SK-N-DZ (cell line): ENCODE results near the gene ATP2B2.
A peak's percentile ranks its signal among the peaks of the same experiment; 100 is the strongest.

Experiments
- DNase-seq: peaks from one replicate; pipeline ENCODE4 v3.0.0-alpha.2; 2015; ENCODE audit warnings: low spot score

ATP2B2 gene

DNA sequence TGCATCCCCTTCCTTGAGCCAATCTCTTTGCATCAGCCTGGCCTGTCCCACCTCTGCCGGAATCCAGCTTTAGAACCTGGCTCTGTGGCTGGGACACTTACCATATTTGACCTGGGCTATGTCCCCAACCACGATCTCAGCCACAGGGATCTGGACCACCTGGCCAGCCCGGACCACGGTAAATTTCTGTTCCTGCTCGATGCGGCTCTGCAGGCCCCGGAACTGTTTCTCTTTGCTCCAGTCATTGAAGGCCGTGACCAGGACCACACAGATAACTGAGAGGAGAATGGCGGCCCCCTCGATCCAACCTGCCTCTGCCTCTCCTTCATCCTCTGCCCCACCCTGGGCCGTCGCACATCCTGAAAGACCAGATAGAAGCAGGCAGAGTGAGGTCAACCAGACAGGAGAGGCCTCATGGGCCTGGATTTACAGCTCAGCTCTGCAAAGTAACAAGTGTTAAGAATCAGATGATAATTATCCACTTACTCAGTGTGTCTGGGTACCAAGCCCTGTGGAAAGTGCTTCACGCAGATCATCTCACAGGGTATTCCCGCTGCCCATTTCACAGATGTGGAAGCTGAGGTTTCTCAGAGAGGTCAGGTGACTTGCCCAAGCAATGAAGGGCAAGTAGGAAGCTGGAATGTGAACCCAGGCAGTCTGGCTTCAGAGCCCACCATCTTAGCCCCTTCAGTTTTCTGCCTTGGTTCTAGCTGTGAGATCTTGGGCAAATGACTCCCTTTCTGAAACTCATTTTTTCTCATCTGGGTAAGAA, 103.2 kb downstream of the ATP2B2 start:
- no peak for DNase-seq

GRCh38 chr3:10400749-10401495, 104.5 kb downstream of the ATP2B2 start:
- DNase-seq = no peak

DNA sequence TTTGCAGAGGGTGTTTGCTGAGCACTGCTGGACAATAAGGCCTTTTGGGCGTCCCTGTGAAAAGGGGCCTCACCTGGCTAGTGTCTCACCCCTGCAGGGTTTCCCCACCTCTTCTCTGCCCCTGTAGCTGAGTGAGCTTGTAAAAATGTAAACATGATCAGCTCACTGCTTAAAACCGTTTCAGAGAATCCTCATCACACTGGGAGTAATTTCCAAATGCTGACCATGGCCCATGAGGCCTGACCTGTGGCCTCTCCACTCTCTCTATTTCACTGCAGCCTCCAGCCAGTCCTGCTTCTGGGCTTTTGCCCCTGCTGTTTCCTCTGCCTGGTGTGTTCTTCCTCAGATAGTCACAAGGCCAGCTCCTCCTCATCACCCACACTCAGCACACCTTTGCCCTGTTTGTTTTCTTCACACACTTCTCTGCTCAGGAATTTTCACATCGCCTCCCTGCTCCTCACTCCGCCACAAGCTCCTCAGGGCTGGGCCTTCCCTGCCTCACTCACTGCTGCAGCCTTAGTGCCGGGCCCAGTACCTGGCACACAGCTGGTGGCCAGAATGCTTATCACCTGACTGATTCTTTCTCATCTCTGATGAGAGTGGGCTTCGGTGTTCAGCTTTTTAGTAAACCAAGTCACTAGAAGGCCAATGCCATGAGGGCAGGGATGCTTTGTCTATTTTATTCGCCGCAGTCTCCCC, 105.2 kb downstream of the ATP2B2 start:
- DNase-seq = no peak

- DNase-seq = no peak
Observed at GRCh38 chr3:10399634-10400033, 105.8 kb downstream of the ATP2B2 start.

GRCh38 chr3:10398341-10398740, 107.0 kb downstream of the ATP2B2 start:
- no peak for DNase-seq

GRCh38 chr3:10397879-10398278, 107.5 kb downstream of the ATP2B2 start:
- no peak for DNase-seq

DNA sequence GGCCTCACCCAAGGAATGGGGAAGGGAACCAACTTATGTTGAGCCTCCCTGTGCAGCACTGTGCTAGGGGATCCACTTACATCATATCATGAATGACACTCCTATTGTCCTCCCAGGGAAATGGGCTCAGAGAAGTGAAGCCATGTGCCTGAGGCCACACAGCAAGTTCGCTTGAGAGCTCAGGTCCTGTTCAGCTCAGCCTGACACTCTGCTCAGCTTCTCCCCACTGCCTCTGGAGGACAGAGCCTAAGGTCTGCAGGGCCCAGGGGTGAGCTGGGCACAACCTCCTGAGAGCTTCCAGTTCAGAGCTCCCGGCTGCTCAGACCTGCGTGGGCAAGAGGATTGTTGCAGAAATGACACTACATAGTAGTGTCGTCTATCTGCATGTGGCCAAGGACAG, 108.5 kb downstream of the ATP2B2 start:
- DNase-seq = no peak

DNA sequence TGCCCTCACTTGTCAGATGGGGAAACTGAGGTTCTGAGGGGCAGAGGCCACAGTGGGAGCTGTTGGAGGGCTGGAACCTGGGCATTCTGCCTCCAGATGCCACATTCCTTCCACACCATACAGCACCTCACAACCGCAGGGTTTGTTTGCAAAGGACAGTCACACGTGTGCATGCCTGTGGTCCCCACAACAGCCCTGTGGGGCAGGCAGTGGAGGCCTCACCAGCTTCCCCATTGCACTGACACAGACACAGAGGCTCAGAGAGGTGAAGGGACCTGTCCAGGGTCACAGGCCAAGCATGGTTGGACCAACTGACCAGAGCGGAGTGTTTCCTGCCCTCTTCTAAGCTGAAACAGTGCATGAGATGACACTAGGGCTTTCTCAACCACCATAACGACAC, 109.3 kb downstream of the ATP2B2 start:
- DNase-seq = no peak

- no peak for DNase-seq
Observed at GRCh38 chr3:10395671-10396070, 109.7 kb downstream of the ATP2B2 start.

DNA sequence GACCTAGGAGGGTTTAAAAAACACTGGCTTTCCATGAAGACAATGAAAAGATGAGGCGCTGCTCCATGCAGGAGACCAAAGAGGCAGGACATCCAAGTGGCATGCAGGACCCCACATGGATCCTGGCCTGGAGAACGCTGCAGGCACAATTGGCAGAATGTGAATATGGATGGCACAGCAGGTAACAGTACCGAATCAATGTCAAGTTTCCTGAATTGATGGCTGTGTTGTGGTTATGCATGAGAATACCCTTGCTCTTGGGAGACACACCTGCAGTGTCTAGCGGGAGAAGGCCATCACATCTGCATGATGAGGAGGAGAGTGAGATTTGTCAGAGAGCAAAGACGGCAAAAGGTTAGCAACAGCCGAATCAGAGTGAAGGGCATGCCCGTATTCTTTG, 110.2 kb downstream of the ATP2B2 start:
- no peak for DNase-seq

GRCh38 chr3:10394491-10395025, 110.8 kb downstream of the ATP2B2 start:
- no peak for DNase-seq

GRCh38 chr3:10393514-10393913, 111.9 kb downstream of the ATP2B2 start:
- DNase-seq = no peak

DNA sequence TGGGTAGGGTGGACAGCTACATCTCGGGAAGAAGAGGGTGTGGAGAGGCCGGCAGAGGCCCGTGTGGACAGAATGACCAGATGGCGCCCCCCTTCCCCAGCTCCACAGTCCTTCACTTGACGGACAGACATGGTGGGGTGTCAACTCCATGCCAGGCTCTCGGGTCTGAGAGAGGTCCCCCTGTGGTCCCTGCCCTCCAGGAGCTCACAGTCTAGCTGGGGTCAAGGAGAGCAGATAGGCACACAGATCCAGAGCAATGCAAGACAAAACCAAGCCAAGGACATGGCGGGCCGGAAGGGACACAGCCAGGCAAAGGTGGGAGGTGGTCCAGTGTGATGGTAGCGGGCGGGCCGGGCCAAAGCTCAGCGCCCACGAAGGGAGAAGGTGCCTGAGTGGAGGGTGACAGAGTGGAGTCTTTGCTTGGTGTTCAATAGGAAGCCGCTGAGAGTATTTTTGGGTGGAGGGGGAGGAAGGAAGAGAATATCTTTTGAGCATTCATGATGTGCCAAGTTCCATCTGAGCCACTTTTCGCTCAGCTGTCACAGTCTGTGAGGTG, 112.4 kb downstream of the ATP2B2 start:
- DNase-seq = no peak

DNA sequence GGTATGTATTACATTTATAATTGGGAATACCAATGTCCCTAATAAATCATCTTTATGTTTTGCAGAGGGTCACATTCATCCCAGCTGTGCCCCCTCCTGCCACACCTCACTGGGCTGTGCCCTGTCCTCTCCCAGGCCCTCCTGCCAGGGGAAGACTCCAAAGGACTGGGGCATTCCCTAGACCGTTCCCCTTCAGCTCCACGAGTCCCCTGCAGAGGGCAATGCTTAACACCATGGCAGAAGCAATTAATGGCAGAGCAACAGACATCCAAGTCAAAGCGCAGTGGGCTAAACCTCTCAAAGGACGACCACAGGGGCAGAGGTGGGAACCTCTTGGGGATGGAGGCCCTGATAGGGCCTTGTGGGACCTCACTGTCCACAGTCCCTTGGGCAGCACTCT, 113.1 kb downstream of the ATP2B2 start:
- no peak for DNase-seq

- DNase-seq = no peak
Observed at GRCh38 chr3:10391391-10391790, 114.0 kb downstream of the ATP2B2 start.

- DNase-seq = no peak
Observed at GRCh38 chr3:10390641-10391373, 114.6 kb downstream of the ATP2B2 start.

DNA sequence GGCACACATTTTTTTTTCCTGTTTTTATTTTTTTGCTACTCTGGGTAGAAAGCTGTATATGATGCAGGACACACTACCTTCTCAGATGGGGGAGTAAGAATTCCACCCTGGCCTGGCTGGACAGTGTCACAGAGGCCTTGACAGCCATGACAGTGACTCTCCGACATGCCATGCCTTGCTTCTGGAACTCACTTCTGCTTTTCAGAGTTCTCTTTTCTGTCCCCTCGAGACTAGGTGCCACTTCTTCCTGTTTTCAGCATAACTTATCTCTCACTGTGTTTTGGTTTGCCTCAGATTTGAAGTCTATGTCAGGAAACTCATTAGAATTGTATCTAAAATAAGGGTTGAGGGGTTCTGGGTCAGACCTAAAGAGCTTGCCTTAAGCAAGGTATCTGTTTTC, 115.4 kb downstream of the ATP2B2 start:
- no peak for DNase-seq

DNA sequence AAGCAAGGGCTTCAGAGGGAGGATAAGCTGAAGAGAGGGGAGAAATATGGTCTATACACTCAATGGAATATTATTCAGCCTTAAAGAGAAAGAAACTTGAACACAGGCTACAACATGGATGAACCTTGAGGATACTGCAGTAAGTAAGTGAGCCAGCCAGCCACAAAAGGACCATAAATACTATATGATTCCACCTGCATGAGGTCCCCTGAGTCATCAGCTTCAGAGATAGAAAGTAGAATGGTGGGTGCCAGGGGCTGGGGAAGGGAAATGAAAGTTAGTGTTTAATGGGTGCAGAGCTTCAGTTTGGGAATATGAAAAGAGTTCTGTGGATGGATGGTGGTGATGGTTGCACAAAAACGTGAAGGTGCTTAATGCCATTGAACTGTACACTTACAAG, 116.0 kb downstream of the ATP2B2 start:
- no peak for DNase-seq

GRCh38 chr3:10387881-10388609, 117.3 kb downstream of the ATP2B2 start:
- DNase-seq = peak; percentile 40

- DNase-seq = no peak
Observed at GRCh38 chr3:10386121-10386520, 119.3 kb downstream of the ATP2B2 start.
